ENCODE results near the gene ARHGEF4. TPM values are rescaled to one million over a fixed set of nuclear protein-coding genes. Genes with fewer than 3 reads are reported as not detected.

ARHGEF4 gene
- total RNA-seq, 1 experiment from 2014 or later: 12.6 TPM

DNA sequence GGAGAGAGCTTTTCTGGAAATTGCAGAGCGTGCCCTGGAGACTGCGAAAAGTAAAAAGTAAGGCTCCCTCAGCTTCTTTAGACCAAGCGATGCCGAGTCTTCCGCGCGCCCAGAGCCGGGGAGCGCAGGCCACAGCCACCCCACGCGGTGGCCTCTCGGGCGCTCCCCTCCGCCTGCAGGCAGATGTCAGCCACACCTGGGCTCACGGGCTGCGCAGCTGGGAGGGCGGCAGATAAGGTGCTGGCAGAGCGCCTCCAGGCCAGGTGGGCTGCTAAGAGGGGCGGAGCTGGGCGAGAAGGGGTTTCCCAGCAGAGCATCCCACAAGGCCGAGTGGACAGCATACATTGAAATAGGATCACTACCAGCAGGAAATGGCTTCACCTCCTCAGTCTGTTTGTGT is 81.7 kb downstream of the ARHGEF4 start:
- peak; percentile 53 for DNase-seq
- no peaks in the 10 kb centered on the region; a peak in 1 of 7 replicates for H3K36me3 Mint-ChIP-seq (ENCODE audit: insufficient read depth in 1 of 3, low read depth in 3 of 3)
- H2BK120ac ChIP-seq (ENCODE audit: low read depth, low read length, poor library complexity, severe bottlenecking): no peak overlapping the region
- H3K27me3 ChIP-seq (ENCODE audit: insufficient read depth, low read length): no peaks in the 10 kb centered on the region; the same call in 1 of the 2 replicates
- no peaks in the 10 kb centered on the region for H3K9me3 ChIP-seq (ENCODE audit: control insufficient read depth, low read depth, low read length)
- no peaks in the 10 kb centered on the region for H3K23me2 ChIP-seq (ENCODE audit: insufficient read length, low read depth, low read length, poor library complexity, severe bottlenecking)
- H3T11ph ChIP-seq (ENCODE audit: low read length): no peak overlapping the region
- H4K5ac ChIP-seq (ENCODE audit: insufficient read length, low read depth, low read length): no peak overlapping the region
- no peak overlapping the region for H2BK5ac ChIP-seq (ENCODE audit: insufficient read length, low read length)
- no peak overlapping the region for H4K8ac ChIP-seq (replicated peaks; ENCODE audit: insufficient read length, low read depth, low read length)
- no peak overlapping the region for H3K4me3 Mint-ChIP-seq
- H4K91ac ChIP-seq (ENCODE audit: insufficient read length, low read depth, low read length): no peak overlapping the region
- no peak overlapping the region for H3K23ac ChIP-seq (ENCODE audit: insufficient read length, low read depth, low read length)
- H3K79me2 ChIP-seq (ENCODE audit: insufficient read depth, low read length): no peaks in the 10 kb centered on the region
- no peak overlapping the region for H3K4ac ChIP-seq (ENCODE audit: low read depth, low read length)
- no CpG with 5 or more reads among the region's 21 CpGs for WGBS (ENCODE audit: extremely low coverage, insufficient read length, low lambda C conversion rate)
- H3K14ac ChIP-seq (ENCODE audit: insufficient read depth, low read length): no peak overlapping the region
- no peaks in the 10 kb centered on the region for H3K9me3 Mint-ChIP-seq
- no peak overlapping the region for H2BK15ac ChIP-seq (ENCODE audit: low read depth, low read length)
- H3K4me2 ChIP-seq (ENCODE audit: insufficient read depth, insufficient read length, low read length): no peak overlapping the region
- no peak overlapping the region for H2BK12ac ChIP-seq (ENCODE audit: insufficient read length, low read depth, low read length)
- no peak overlapping the region for H2AFZ ChIP-seq (ENCODE audit: low read length)
- H3K18ac ChIP-seq (ENCODE audit: insufficient read length, low read depth, low read length): no peak overlapping the region
- H3K4me1 Mint-ChIP-seq: peaks cover 8 to 20% of the 10 kb centered on the region in 2 experiments
- no peaks in the 10 kb centered on the region for H3K79me1 ChIP-seq (ENCODE audit: insufficient read depth, low read depth, low read length, poor library complexity, severe bottlenecking)
- TF ChIP-seq, protein P1, sequence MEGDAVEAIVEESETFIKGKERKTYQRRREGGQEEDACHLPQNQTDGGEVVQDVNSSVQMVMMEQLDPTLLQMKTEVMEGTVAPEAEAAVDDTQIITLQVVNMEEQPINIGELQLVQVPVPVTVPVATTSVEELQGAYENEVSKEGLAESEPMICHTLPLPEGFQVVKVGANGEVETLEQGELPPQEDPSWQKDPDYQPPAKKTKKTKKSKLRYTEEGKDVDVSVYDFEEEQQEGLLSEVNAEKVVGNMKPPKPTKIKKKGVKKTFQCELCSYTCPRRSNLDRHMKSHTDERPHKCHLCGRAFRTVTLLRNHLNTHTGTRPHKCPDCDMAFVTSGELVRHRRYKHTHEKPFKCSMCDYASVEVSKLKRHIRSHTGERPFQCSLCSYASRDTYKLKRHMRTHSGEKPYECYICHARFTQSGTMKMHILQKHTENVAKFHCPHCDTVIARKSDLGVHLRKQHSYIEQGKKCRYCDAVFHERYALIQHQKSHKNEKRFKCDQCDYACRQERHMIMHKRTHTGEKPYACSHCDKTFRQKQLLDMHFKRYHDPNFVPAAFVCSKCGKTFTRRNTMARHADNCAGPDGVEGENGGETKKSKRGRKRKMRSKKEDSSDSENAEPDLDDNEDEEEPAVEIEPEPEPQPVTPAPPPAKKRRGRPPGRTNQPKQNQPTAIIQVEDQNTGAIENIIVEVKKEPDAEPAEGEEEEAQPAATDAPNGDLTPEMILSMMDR (conservative IDR thresholded peaks at IDR 0.05): no peak
- no peaks in the 10 kb centered on the region for H4K20me1 ChIP-seq (ENCODE audit: control insufficient read depth, insufficient read depth, insufficient read length)
- H3K27ac Mint-ChIP-seq: 0 out of 7 replicates have a peak overlapping the region, but pooled peaks of 1 of the 3 experiments have one; percentile 15
- H3K4me1 ChIP-seq (ENCODE audit: insufficient read depth, low read length): no peaks in the 10 kb centered on the region
- H3K9ac ChIP-seq (ENCODE audit: extremely low read depth, insufficient read length, low read length): no peak overlapping the region
- no peak overlapping the region for H2BK20ac ChIP-seq (ENCODE audit: low read depth, low read length, poor library complexity, severe bottlenecking)
- H3K56ac ChIP-seq (ENCODE audit: insufficient read length, low read depth, low read length): no peak overlapping the region
- no peak overlapping the region for H3K27ac ChIP-seq (ENCODE audit: insufficient read length, low read depth, low read length)
- H3K27me3 Mint-ChIP-seq (ENCODE audit: low read depth): no peaks in the 10 kb centered on the region
- H2AK5ac ChIP-seq (ENCODE audit: insufficient read length, low read length): no peak overlapping the region
